ENCODE measurements around the gene EMX1.

The EMX1 gene

DNA sequence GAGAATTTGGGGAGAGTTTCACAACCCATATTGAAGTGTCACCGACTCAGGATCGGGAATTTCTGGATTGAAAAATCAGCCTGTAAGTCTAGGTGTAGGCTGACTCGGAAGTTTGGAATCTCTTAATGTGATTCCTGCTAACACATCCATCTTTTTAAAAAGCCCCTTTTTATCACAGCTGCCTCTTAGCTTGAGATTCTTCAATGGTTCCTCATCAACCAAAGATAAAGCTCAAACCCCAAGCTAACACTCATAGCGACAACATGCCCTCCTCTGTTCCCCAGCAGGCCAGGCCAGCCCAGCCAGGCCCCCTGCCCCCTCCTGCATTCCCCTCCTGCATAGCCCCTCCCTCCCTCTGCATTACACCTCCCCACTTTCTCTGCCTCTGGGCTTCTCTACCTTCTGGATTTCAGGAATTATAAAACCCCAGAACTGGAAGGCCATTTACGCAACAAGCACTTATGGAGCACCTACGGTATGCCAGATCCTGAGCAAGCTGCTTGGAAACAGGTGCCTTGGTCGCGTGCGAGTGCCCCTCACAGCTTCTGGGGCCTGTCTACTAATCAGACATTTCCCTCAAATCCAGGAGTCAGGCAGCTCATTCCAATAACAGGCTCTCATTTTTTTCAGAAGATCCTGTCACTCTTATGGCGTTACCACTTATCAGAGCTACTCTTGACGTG lies 63.4 kb downstream of the EMX1 start:
- peak; percentile 48 for DNase-seq (ENCODE audit: low read depth)

- no peak for DNase-seq (ENCODE audit: low read depth)
Measured at GRCh38 chr2:72981536-72981935, 64.2 kb downstream of the EMX1 start.

DNA sequence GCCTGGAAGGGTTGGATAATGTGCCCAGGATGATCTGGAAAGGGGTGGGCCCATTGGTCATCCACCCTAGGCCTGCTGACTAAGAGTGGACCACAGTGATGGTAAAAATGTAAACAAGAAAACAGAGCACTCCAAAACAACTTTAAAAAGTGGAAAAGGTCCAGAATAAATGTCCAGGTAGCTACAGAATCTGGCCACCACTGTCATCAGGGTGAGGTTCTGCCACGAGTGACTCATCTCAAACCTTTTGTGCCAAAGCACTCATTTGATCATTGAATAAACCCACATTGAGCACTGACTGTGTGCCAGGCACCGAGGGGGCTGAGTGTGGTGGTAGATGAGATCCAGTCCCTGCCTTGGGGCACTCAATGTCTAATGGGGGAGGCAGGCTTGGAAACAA lies 64.9 kb downstream of the EMX1 start:
- no peak for DNase-seq (ENCODE audit: low read depth)

GRCh38 chr2:72982781-72983499 lies 65.6 kb downstream of the EMX1 start:
- no peak for DNase-seq (ENCODE audit: low read depth)

DNA sequence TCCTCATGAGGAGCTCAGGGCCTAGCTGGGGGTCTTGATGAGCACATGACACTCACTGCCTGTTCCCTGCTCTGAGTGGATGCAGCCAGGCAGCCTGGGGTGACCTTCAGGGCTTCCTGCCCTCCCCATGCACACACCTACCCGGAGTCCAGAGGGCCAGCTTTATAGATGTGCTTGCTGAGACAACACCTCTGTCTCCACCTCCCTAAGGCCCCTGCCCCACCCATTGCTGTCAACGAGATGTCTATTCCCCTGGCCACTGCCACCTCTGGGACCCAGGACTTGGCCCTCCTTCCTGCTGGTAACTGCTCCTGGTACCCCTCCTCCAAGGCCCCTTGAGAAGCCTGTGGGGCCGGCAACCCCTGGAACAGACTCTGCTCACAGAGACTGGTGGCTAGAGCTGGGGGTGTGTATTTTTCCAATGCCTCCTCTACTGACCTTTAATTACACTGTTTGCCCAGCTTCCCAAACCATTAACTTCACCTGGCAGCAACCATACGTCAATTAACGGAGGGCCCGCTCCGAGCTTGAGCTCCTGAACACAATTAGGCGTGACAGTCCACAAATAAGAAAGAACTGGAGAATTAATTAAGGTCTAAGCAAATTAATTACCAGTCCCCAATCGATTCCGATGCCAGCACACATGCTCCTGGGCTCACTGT lies 66.3 kb downstream of the EMX1 start:
- DNase-seq (ENCODE audit: low read depth) = no peak

GRCh38 chr2:72984172-72984671 lies 66.9 kb downstream of the EMX1 start:
- DNase-seq (ENCODE audit: low read depth) = no peak

Data from EH (cell line).